COLO829 (cell line): Measurements from ENCODE around the gene STRN3.

ENCODE experiments used
- DNase-seq: peaks from one replicate; pipeline ENCODE4 v3.0.0; 2012; ENCODE audit warnings: low spot score

The STRN3 gene

GRCh38 chr14:30873308-30874119 lies 152.7 kb downstream of the STRN3 start:
- no peak for DNase-seq

- DNase-seq = no peak
These were observed 153.6 kb downstream of the STRN3 start for GRCh38 chr14:30872602-30873001.

- no peak for DNase-seq
These were observed 156.5 kb downstream of the STRN3 start for GRCh38 chr14:30869551-30870155.

DNA sequence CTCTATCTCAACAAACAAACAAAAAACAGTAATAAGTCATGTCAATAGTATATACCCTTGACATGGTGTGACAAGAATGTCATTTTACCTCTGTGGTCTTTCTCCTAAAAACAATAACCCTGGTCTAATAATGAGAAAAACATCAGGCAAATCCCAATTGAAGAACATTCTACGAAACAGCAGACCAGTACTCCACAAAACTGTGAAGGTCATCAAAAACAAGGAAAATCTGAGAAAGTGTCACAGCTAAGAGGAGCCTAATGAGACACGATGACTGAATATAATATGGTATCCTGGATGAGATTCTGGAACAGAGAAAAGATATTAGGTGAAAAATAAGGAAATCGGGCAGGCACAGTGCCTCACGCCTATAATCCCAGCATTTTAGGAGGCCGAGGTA lies 157.4 kb downstream of the STRN3 start:
- DNase-seq = no peak

GRCh38 chr14:30864934-30865333 lies 161.2 kb downstream of the STRN3 start:
- no peak for DNase-seq

DNA sequence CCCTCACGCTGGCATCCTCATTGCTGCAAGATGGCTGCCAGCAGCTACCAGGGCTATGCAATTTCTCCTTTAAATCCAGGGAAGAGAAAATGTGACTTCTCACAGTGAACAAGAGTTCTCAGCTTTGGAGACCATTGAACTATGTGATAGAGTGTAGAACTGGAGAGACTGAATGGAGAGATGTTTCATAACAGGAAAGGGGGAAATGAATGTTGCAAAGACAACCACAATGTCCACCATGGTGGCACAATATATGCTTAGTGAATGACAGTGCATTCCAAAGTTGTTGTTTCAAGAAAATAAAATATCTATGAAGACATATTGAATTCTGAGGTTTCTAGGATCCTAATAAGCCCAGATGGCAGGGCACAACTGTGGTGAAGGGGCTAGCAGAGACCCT lies 165.0 kb downstream of the STRN3 start:
- no peak for DNase-seq

- DNase-seq = no peak
These were observed 170.7 kb downstream of the STRN3 start for GRCh38 chr14:30855345-30856037.

- no peak for DNase-seq
These were observed 171.7 kb downstream of the STRN3 start for GRCh38 chr14:30854492-30854891.

DNA sequence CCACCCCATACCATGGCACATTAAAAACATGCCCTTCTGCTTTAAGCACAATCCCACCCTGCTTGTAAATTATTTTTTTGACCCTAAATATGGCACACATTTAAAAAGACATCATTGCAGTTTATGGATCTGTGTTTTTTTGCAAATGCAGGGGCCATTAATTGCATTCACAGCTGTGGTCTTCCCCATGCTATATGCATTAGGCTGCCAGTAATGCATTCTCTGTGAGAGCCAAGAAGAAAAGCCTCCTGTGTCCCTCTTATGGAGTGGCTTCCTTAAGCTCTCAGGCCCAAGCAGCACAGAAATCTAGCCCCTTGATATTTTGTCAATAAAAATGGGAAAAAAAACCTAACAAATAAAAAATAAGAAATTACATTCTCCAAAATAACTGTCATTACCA lies 172.2 kb downstream of the STRN3 start:
- no peak for DNase-seq

GRCh38 chr14:30849983-30850382 lies 176.2 kb downstream of the STRN3 start:
- DNase-seq = no peak

DNA sequence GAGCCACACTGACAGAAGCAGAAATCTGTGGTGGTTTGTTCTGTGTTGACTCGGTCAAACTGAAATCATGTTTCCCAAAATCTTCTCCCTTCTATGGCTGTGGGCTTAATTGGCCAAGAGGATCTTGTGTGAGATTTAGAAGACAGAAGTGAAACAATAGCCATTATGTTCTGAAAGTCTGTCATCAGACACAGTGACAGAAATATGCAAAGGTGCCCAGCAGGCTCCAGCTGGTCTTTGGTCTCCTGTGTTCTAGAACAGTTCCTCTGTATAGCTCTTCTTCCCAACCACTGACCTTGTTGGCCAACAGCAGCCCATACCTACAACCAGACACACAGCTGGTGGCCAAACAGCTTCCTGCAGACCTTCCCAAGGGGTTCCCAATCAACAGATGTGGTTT lies 176.8 kb downstream of the STRN3 start:
- DNase-seq = no peak

- no peak for DNase-seq
These were observed 177.5 kb downstream of the STRN3 start for GRCh38 chr14:30848449-30849240.
